Activated effector memory CD4-positive, alpha-beta T cell treated with anti-CD3 and anti-CD28 coated beads, Interleukin-2, amount 50 U/mL, for 16 hours (primary cell): ENCODE measurements around the gene CARD11.

ENCODE experiments used
- DNase-seq: peaks from one replicate; pipeline ENCODE4 v3.0.0-alpha.2; 2020

Gene CARD11

DNA sequence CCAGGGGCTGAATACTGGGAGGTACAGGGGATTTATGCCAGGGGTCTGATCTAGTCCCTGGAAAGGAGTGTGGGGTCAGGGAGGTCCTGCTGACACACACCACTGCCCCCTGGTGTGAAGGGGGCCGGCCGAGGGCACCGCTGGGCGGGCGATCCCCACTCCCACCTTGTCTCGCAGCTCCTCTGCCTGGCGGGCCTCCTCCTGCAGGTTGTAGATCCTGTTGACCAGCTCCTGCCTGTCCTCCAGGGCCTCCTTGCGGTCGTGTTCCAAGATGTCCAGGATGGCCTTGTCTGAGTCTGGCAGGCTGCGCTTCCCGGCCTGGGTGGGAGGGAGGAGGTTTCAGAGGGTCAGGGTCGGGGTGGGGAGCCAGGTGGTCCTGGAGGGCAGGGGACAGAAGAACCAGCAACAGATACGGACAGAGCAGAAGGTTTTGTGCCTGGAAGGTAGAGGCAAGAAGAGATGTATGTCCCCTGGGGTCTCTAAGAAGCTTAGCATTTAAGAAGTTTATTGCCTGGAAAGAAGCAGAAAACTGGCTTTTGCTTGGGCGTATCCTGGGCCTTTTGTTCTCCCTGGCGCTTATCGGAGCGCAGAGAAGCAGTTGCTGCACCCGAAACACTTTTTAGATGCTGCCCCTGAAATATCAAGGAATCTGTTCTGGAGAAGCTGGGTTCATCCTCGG lies 105.0 kb downstream of the CARD11 start:
- DNase-seq: peak; percentile 57

DNA sequence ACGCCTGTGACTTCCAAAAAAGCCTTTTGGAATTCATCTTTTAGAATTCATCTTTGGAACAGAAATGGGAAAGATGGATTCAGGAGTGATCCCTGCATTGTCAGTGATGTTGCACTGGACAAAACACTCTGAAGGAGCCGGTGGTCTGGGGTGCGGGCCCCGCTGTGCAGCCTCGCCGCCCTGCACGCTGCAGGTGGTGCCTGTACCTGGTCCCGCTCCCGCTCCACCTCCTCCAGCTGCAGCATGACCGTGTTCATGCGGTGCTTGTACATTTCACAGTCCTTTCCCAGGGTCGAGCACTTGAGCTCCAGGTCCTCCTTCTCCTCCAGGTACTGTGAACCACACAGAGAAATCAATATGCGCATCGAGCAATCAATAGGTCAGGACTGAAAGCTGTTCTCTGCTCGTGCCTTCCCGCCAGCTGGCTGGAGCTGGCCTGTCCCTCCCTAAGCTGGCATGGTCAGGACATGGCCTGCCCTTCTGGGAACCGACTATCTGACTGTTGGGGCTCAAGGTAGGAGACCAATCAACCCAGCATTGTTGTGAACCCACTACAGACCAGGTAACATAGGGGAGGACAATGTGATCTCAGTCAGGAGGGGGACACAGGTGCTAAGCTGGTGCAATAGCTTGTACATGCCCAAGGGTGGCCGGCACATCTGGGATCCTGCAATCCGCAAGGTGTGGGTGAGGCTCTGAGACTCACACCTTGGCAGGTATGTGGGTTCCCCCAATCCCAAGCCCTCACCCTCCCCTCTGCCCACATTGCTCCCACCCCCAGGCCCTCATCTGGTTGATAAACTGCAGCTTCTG lies 105.8 kb downstream of the CARD11 start:
- DNase-seq: peak; percentile 51

DNA sequence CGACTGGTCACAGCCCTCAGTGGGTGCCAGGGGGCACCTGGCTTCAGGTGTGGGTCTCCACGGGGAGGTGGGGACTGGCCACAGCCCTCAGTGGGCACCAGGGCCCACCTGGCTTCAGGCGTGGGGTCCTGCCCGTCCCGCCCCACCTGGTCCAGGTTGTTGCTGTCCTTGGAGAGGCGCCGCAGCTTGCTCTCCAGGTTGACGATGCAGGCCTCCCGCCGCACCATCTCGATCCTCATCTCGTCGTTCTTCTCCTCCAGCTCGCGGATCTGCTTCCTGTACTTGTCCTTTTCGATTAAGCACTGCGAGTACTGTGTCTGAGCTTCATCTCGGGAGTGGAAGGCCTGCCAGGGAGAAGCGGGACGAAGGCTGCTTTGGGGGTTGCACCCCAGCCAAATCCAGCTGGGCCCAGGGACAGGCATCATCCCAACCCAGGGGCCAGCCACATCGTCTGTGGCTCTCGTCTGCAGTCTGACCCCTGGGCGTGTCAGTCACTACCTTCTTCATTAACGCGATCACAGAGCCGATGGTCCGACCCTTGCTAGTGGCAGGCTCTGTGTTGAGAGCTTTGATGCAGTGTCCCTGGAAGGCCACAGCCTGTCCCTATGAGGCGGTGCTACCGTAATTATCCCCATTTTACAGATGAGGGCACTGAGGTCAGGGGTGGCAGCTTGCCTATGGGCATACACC lies 106.6 kb downstream of the CARD11 start:
- peak; percentile 56 for DNase-seq

DNA sequence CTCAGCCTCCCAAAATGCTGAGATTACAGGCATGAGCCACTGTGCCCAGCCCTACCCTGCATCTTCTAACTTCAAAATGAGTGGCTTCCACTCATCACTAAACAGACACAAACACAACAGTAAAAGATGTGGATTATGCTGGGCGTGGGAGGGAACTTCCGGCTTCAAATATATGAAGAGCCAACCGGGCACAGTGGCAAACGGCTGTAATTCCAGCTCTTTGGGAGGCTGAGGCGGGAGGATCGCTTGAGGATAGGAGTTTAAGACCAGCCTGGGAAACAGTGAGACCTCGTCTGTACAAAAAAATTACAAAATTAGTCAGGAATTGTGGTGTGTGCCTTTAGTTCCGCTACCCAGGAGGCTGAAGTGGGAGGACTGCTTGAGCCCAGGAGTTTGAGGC lies 107.4 kb downstream of the CARD11 start:
- DNase-seq: peak; percentile 41

DNA sequence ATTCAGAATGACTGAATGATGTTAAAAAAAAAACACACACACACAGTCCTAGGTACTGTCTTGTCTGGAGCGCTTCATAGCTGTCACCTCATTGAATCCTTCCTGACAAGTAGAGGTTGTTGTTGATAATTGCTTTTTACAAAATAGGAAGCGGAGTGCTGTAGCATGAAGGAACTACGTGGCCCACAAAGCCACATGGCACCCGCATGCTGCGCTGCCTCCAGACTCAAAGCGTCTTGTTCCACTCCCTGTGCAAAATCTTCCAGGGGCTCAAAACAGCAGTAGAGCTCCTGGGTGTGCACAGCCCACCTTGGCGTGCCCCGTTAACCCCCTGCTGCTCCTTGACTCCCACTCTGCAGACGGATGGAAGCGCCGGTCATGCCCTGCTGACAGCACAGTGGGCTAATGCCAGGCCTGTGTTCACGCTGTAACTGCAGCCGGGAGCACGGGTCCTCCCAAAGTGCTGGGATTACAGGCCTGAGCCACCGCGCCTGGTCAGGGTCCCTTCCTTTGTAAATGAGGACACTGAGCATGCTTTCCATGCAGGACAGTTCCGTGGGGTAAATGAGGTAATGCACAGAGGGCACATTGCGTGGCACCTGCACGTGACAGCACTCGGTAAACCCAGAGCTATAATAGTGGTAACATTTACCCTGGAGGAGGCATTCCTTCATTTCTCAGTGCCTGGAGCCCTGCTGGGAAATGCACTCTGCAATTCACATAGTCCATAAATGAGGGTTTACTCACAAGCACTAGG lies 108.5 kb downstream of the CARD11 start:
- peak; percentile 56 for DNase-seq

DNA sequence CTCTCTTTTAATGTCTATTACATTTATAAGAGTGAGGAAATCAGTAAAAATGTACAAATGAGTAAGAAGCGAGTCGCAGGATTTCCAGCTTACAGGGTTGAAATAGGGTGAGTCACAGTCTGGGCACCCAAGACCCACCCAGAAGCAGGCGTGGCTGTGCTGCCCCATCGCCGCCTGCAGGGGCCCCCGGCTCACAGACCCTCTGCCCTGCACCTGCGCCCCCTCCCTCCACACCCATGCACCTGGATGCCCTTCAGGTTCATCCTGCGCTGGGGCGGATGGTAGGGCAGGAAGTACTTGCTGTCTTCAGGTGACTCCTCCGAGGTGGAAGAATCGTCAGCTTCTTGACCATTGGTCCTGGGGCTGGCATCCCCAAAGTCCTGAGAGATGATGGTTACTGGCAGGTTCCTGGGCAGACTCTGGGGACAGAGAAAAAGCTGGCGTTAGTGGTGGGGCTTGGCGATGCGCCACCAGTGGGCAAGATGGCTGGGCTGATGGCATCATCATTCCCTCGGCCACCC lies 109.4 kb downstream of the CARD11 start:
- DNase-seq: peak; percentile 61

DNA sequence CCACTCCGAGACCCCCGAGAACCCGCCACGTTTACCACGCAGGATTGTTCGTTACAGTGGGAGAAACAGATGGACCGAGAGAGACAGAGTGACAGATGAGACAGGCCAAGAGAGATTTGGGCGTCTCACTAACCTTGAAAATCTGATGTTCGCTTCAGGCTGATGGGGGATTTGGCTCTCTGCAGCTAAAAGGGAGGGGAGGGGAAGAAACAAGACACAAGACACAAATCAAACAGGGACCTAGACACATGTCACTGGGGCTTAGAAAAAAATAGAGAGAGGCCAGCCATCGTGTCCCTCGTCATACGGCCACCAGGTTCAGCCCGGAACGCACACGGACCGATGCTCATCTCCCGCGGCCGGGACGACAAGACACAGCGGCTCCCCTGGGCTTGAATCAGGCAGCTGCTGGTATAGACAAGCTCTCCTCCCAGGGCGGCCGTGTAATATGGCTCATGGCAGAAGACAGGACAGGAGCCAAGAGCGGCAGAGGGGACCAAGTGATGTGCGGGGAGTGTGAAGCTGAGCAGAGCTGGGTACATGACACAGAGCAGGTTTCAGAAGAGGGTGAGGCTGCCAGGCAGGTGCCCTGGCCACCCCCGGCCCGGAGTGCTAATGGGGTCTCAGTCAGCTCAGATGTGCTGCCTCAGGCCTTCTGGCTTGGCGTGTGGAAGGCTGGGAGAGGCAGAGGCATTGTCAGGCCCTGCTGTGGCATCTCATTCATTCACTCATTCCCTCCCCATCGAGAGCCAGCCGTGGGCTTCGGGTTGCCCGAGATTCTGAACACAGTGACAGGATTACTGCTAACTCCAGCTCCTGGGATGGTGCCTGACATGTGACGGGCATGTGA lies 111.0 kb downstream of the CARD11 start:
- DNase-seq: peak; percentile 51

DNA sequence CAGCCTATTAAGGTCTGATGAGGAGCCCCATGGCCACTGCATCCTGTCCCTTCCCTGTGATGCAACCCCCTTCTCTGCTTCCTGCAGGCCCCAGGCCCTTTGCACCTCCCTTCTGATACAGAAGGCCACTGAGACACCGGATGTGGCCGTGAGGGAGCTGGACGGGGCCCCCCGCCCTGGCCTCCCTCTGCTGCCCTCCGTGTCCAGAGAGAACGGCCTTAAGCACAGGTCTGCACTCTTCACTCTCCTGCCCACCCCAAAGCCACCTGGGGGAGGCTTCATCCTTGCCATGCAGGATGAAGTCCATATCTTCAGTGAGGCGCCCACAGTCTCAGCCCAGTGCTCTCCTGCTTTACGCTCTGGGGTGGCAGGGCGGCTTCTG lies 112.6 kb downstream of the CARD11 start:
- peak; percentile 47 for DNase-seq

DNA sequence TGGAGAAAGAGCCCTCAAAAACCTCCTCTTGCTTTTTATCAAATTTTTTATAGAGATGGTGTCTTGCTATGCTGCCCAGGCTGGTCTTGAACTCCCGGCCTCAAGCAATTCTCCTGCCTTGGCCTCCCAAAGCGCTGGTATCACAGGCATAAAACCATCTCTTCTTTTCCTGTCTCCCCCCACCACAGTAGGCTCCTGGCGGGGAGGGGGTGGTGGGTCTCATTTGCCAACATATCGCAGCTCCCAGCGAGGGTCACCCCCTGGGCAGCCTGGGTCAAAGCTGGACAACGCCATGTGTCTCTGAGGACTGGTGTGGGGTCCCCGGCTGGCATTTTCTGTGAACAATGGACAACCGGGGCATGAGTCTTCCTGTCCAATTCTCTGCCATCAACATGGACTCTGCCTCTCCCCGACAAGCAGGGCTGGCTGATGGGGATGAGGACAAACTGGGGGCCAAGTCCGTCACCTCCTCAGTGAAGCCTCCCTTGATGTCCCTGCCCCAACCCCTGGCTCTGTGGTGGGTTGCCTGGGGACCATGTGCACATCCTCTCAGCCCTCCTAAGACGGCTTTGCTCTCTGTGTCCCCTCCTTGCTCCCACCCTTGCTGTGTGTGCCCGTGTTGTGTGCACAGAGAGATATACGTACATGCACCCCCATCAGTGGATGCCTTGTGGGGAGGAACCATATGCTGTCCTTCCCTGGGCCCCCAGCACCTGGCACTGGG lies 113.2 kb downstream of the CARD11 start:
- DNase-seq: peak; percentile 50

DNA sequence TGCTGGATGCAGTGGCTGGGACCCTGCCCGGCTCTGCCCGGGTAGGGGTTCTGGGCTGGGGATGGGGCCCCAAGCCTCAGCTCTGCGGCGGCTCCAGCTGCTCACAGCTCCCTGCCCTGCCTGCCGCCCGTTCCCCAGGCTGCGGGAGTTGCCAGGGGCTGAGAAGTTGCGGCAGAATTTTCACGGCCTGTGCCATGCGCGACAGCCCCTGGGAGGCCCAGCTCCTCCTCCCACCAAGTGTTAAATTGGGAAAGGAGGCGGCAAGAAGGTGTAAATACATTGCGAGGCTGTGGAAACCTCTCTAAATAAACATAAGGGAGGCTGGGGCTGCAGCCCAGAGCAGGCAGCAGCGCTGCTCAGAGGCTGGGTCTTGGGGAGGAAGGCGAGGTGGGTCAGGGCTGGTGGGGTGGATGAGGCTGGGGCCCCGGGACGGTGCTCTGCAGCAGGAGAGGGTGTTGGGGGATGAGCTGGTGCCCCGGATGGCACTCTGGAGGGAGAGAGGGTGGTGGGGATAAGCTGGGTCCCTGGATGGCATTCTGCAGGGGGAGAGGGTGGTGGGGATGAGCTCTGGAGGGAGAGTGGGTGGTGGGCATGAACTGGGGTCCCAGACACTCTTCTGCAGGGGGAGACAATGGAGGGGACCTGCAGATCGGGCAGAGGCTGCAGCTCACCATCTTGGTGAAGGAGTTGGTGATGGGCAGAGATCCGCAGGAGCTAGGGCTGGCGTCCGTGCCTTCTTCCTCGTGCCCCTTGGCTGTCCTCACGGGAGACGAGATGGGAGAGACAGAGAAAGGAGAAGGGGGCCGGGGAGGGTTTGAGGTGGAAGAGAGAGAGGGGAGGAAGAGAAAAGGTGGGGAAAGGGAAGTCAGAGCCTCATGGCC lies 114.1 kb downstream of the CARD11 start:
- DNase-seq: peak; percentile 39

DNA sequence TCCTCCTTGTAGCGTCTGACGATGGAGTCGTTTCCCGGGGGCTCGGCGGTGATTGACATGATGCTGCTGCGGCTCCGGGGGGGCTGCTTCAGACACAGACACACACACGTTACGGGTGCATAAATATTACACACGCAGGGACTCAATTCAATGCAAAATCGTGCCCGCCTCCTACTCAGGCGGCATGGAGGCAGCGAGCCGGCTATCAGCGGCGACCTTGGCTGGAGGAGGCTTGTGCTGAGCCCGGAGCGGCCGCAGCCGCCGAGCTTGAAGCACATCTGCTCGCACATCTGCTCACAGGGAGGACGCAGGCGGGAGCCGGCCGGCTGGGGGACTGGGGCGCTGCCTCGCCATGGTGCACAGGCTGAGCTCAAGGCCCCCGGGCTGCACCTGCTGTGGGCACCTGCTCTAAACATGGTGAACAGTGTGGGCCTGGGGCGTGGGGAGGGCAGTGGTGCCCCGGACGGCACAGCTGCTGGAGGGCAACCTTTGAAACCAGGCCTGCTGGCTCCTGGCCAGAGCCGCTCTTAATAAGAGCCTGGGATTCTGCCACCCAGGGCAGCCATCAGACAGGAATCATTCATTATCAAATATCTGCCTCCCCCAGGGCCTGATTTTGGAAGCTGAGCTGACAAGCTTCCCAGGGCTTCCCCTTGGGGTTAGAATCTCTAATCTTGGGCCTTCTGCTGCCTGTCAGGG lies 114.9 kb downstream of the CARD11 start:
- DNase-seq: peak; percentile 60

DNA sequence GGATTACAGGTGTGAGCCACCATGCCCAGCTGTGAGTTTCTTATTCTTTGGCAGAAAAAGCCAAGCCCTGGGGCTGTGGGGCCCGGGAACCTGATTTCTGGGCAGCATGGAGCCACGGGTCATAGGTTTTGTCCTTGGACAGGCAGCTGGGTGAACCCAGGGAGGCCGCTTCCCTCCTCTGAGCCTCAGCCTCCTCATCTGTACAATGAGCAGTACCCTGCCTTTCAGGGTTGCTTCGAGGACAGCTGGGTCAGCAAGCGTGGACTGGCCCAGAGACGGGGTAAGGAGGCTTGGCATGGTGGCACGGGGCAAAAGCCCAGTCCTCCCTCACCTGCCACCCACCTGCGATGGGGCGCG lies 115.4 kb downstream of the CARD11 start:
- DNase-seq: peak; percentile 53

DNA sequence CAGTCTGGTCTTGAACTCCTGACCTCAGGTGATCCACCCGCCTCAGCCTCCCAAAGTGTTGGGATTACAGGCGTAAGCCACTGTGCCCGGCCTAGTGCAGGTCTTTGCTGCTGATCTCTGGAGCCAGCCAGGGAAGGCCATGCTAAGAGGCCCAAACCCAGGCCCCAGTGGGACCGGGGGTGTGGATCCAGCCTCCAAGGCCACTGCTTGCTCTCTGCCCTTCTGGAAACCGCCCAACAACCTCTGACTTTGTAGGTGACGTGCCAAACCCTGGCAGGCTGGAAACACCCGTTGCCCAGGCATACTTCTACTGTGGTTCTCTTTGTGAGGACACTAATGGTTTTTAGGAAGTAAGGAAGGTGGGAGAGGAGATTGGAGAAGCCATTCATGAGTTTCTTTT lies 116.1 kb downstream of the CARD11 start:
- DNase-seq: peak; percentile 36

DNA sequence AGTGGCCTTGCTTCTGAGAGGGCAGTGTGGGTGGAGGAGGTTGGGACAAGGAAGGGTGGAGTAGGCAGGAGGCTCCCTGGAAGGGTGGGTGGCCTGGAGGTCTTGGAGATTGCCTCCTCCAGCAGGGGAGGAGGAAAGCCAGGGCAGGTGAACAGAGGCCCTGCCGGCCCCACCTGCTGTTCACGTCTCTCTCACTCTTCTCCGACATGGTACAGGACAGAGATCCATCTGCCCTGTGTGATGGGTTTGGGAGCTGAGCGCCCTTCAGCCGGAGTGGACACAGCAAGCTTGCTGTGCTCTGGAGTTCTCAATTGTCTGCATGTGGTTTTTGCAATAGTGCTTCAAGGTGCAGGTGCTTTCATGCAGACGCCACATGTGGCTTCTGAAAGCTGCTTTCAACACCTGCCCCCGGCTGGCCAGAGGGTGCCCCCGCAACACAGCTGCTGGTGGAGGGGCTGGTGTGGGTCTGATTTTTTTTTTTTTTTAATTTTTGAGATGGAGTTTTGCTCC lies 116.7 kb downstream of the CARD11 start:
- DNase-seq: peak; percentile 52

DNA sequence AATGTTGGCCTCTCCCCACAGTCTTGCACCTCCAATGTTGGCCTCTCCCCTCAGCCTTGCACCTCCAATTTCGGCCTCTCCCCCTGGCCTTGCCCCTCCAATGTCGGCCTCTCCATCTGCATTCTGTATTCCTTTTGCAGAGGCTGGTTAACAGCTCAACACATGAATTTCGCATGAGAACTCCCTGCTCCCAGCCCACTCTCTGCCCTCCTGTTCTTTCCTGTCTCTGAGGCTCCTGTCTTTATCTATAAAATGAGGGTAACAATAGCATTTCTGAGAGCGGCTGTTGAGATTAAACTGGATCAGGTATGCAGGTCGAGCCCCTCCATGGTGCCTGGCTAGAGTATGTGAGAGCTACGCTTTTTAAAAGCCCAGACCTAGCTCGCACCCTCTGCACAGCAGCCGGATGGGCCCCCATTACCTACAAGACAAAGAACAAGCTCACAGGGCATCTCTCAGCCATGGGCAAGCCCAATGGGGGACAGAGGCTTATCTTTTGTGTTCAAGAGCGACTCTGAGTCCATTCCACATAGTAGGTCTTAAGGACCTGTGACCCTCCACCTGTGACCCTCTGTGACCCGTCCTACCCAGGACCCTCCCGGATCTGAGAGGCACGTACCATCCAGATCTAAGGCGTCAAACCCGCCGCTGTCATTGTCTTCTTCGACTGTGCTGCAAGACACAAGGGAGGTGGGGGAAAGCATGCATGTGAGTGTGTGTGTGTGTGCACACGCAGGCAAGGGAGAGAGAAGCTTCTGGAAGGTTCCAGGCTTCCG lies 117.4 kb downstream of the CARD11 start:
- DNase-seq: no peak

DNA sequence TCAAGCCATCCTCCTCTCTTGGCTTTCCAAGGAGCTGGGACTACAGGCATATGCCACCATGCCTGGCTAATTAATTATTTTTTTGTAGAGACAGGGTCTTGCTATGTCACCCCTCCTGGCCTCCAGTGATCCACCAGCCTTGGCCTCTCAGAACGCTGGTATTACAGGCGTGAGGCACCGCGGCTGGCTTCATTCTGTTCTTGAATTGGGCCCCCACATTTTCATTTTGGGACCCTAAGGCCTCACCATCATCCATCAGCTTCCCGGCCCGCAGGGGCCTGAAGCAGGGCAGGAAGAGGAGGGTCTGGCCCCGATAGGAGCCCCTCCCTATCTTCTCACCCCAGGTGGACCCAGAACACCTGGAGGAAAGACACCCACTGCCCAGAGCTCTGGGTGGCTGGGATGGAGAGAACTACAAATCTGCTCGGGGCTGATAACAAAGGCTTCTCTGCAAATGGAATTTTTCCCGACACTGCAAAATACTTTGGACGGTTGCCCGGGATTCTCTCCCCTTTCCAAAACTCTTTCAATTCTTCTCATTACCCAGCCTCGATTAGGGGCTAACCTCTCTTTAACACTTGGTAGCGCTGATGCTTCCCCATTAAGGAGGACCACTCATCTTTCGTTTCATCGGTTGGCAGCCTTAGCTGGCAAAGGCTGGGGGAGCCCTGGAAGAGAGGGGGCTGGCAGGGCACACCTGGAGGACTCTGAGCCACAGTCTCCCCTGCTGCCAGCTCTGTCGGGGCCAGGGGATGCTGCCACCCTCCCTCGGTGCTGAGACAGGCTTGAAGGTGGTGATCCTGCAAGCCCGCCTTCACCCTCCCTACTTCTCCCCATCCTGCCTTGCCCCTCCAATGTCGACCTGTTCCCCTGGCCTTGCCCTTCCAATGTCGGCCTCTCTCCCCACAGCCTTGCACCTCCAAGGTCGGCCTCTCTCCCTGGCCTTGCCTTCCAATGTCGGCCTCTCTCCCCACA lies 118.5 kb downstream of the CARD11 start:
- DNase-seq: peak; percentile 51

DNA sequence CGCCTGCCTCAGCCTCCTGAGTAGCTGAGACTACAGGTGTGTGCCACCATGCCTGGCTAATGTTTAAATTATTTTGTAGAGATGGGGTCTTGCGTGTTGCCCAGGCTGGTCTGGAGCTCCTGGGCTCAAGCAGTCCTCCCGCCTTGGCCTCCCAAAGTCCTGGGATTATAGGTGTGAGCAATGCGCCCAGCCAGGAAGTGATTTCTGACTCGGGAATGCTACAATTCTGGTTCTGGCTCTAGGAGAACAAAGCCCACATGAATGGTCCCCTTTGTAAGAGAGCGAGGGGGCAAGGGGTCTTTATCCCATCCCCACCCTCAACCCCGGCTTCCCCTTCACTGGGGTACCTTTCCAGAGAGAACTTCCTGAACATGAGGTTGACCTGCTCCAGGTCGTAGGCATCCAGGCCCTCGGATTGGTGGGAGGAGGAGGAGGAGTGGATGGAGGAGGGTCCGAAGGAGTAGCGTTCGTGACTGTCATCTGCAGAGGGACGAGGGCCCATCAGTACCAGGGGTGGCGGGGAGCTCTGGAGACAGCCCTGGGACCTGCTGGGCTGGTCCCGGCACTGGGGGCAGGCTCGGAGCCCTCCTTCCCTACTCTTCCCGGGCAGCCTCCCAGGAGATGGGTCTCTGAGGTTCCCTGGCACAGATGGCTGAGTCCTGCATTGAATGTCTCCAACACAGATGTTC lies 119.6 kb downstream of the CARD11 start:
- no peak for DNase-seq
